GM21526 (cell line): ENCODE results near the gene GCNT3.

Source experiments
- ATAC-seq: cut with Tn5 transposase; IDR thresholded peaks from one replicate; pipeline ENCODE4 v1.9.1; 2021; ENCODE audit warnings: moderate library complexity; ENCODE audit not compliant: unreplicated experiment, low FRiP score

The GCNT3 gene

GRCh38 chr15:59611276-59612260, at the start of gene GCNT3:
Gene GCNT3 (plus strand): TSS chr15:59611783. CDS start chr15:59618239, 6,456 bp downstream.
- ATAC-seq, result no peak

GRCh38 chr15:59562448-59563186, 49.0 kb upstream of the GCNT3 start:
- ATAC-seq, result no peak

GRCh38 chr15:59565299-59565698, 46.3 kb upstream of the GCNT3 start:
- ATAC-seq, result no peak

- ATAC-seq, result no peak
Observed at GRCh38 chr15:59567324-59567723, 44.3 kb upstream of the GCNT3 start.

- ATAC-seq, result no peak
Observed at GRCh38 chr15:59569477-59569876, 42.1 kb upstream of the GCNT3 start.

- ATAC-seq, result no peak
Observed at GRCh38 chr15:59570315-59570714, 41.3 kb upstream of the GCNT3 start.

- no peak for ATAC-seq
Observed at GRCh38 chr15:59571606-59572005, 40.0 kb upstream of the GCNT3 start.

GRCh38 chr15:59583088-59583487, 28.5 kb upstream of the GCNT3 start:
- ATAC-seq, result no peak

GRCh38 chr15:59587085-59587826, 24.3 kb upstream of the GCNT3 start:
- no peak for ATAC-seq

GRCh38 chr15:59590027-59590426, 21.6 kb upstream of the GCNT3 start:
- ATAC-seq, result no peak

- ATAC-seq, result no peak
Observed at GRCh38 chr15:59591356-59591755, 20.2 kb upstream of the GCNT3 start.

- ATAC-seq, result no peak
Observed at GRCh38 chr15:59594493-59594942, 17.1 kb upstream of the GCNT3 start.

- ATAC-seq, result no peak
Observed at GRCh38 chr15:59594991-59595390, 16.6 kb upstream of the GCNT3 start.

GRCh38 chr15:59595434-59595915, 16.1 kb upstream of the GCNT3 start:
- ATAC-seq, result no peak

- ATAC-seq, result no peak
Observed at GRCh38 chr15:59596640-59597039, 14.9 kb upstream of the GCNT3 start.

GRCh38 chr15:59598461-59598860, 13.1 kb upstream of the GCNT3 start:
- ATAC-seq, result no peak

GRCh38 chr15:59605994-59606393, 5.6 kb upstream of the GCNT3 start:
- no peak for ATAC-seq

GRCh38 chr15:59609730-59610712, 1.6 kb upstream of the GCNT3 start:
- no peak for ATAC-seq

GRCh38 chr15:59614153-59614552, 2.6 kb downstream of the GCNT3 start:
- ATAC-seq, result no peak
